ENCODE measurements around the gene ALDH1L2.

DNA sequence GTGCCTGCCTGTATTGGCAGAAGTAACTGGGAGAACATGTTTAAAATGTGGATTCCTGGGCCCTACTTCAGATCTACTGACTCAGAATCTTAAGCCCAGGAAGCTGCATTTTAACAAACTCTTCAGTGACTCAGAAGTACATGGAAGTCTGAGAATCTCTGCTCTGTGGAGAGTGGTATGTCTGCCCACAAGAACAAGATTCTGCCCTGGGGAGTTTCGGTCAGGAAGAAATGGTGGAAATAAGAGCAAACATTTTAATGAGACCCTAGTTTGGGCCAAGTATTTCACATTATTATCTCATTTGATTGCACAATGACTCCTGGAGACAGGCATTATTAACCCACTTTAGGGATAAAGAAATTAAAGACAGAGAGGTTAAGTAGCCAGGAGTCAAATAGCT lies 8.2 kb downstream of the ALDH1L2 start:
- TF ChIP-seq, protein P1, sequence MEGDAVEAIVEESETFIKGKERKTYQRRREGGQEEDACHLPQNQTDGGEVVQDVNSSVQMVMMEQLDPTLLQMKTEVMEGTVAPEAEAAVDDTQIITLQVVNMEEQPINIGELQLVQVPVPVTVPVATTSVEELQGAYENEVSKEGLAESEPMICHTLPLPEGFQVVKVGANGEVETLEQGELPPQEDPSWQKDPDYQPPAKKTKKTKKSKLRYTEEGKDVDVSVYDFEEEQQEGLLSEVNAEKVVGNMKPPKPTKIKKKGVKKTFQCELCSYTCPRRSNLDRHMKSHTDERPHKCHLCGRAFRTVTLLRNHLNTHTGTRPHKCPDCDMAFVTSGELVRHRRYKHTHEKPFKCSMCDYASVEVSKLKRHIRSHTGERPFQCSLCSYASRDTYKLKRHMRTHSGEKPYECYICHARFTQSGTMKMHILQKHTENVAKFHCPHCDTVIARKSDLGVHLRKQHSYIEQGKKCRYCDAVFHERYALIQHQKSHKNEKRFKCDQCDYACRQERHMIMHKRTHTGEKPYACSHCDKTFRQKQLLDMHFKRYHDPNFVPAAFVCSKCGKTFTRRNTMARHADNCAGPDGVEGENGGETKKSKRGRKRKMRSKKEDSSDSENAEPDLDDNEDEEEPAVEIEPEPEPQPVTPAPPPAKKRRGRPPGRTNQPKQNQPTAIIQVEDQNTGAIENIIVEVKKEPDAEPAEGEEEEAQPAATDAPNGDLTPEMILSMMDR (IDR thresholded peaks at IDR 0.05; ENCODE audit: poor library complexity) = no peak
- no peak for TF ChIP-seq EZH2 (IDR thresholded peaks at IDR 0.05; ENCODE audit: borderline replicate concordance)
